Activated naive CD4-positive, alpha-beta T cell treated with anti-CD3 and anti-CD28 coated beads, Interleukin-2, amount 50 U/mL, for 24 hours (primary cell): ENCODE results near the gene G3BP2.

Experiments used
- H3K27ac Mint-ChIP-seq: one replicate; pipeline ENCODE4 v1.8.0; 2021; ENCODE audit warnings: mild to moderate bottlenecking, mixed read lengths
- H3K27me3 Mint-ChIP-seq: one replicate; pipeline ENCODE4 v1.8.0; 2021; ENCODE audit warnings: mixed read lengths
- H3K36me3 Mint-ChIP-seq: one replicate; pipeline ENCODE4 v1.8.0; 2021; ENCODE audit warnings: mixed read lengths
- H3K4me1 Mint-ChIP-seq: one replicate; pipeline ENCODE4 v1.8.0; 2021; ENCODE audit warnings: mixed read lengths
- H3K4me3 Mint-ChIP-seq: one replicate; pipeline ENCODE4 v1.8.0; 2021; ENCODE audit warnings: mild to moderate bottlenecking, mixed read lengths
- H3K9me3 Mint-ChIP-seq: one replicate; pipeline ENCODE4 v1.8.0; 2021; ENCODE audit warnings: mixed read lengths

G3BP2 gene

GRCh38 chr4:75634281-75634680, 38.9 kb downstream of the G3BP2 start:
- Mint-ChIP-seq H3K36me3 (no peaks in the 10 kb centered on the region), H3K4me3 (no peak overlapping the region), H3K27me3 (no peaks in the 10 kb centered on the region), H3K4me1 (peaks cover 13% of the 10 kb centered on the region), H3K27ac (no peak overlapping the region), H3K9me3 (no peaks in the 10 kb centered on the region)

- Mint-ChIP-seq H3K27ac (no peak overlapping the region), H3K27me3 (no peaks in the 10 kb centered on the region), H3K9me3 (no peaks in the 10 kb centered on the region), H3K36me3 (no peaks in the 10 kb centered on the region), H3K4me1 (peaks cover 13% of the 10 kb centered on the region), H3K4me3 (no peak overlapping the region)
Observed at GRCh38 chr4:75633846-75634245, 39.4 kb downstream of the G3BP2 start.

- H3K36me3 Mint-ChIP-seq: no peaks in the 10 kb centered on the region
- no peaks in the 10 kb centered on the region for H3K27me3 Mint-ChIP-seq
- H3K4me3 Mint-ChIP-seq: peak overlapping the region; percentile 91
- H3K4me1 Mint-ChIP-seq: peaks cover 13% of the 10 kb centered on the region
- H3K27ac Mint-ChIP-seq: no peak overlapping the region
- no peaks in the 10 kb centered on the region for H3K9me3 Mint-ChIP-seq
Observed at GRCh38 chr4:75630937-75631329, 42.3 kb downstream of the G3BP2 start.

- Mint-ChIP-seq H3K4me3 (peak within 1 kb of the TSS; percentile 91), H3K27me3 (no peaks in the 10 kb centered on the region), H3K9me3 (no peaks in the 10 kb centered on the region), H3K27ac (peak within 1 kb of the TSS; percentile 51), H3K36me3 (no peaks in the 10 kb centered on the region), H3K4me1 (peaks cover 13% of the 10 kb centered on the region)
Observed at GRCh38 chr4:75630174-75630936, 42.9 kb downstream of the G3BP2 start, which contains the start of gene CDKL2. Gene CDKL2 (minus strand): TSS chr4:75630528. CDS start chr4:75625988, 4,540 bp downstream.

- Mint-ChIP-seq H3K27me3 (no peaks in the 10 kb centered on the region), H3K9me3 (no peaks in the 10 kb centered on the region), H3K4me3 (peak overlapping the region; percentile 58), H3K27ac (no peak overlapping the region), H3K36me3 (no peaks in the 10 kb centered on the region), H3K4me1 (peaks cover 13% of the 10 kb centered on the region)
Observed at GRCh38 chr4:75629239-75629638, 44.0 kb downstream of the G3BP2 start.

- no peaks in the 10 kb centered on the region for H3K27me3 Mint-ChIP-seq
- no peaks in the 10 kb centered on the region for H3K36me3 Mint-ChIP-seq
- H3K4me3 Mint-ChIP-seq: no peak overlapping the region
- no peaks in the 10 kb centered on the region for H3K9me3 Mint-ChIP-seq
- H3K4me1 Mint-ChIP-seq: no peaks in the 10 kb centered on the region
- no peak overlapping the region for H3K27ac Mint-ChIP-seq
Observed at GRCh38 chr4:75623026-75623425, 50.2 kb downstream of the G3BP2 start.

- Mint-ChIP-seq H3K27ac (no peak overlapping the region), H3K4me3 (no peak overlapping the region), H3K4me1 (no peaks in the 10 kb centered on the region), H3K36me3 (no peaks in the 10 kb centered on the region), H3K27me3 (no peaks in the 10 kb centered on the region), H3K9me3 (no peaks in the 10 kb centered on the region)
Observed at GRCh38 chr4:75621715-75622114, 51.5 kb downstream of the G3BP2 start.

GRCh38 chr4:75612306-75612705, 60.9 kb downstream of the G3BP2 start:
- H3K9me3 Mint-ChIP-seq: no peaks in the 10 kb centered on the region
- peaks cover 2% of the 10 kb centered on the region for H3K36me3 Mint-ChIP-seq
- no peak overlapping the region for H3K4me3 Mint-ChIP-seq
- H3K4me1 Mint-ChIP-seq: no peaks in the 10 kb centered on the region
- H3K27ac Mint-ChIP-seq: no peak overlapping the region
- no peaks in the 10 kb centered on the region for H3K27me3 Mint-ChIP-seq

- no peaks in the 10 kb centered on the region for H3K4me1 Mint-ChIP-seq
- H3K36me3 Mint-ChIP-seq: peaks cover 2% of the 10 kb centered on the region
Observed at GRCh38 chr4:75605928-75606327, 67.3 kb downstream of the G3BP2 start.

GRCh38 chr4:75599647-75600046, 73.6 kb downstream of the G3BP2 start:
- H3K27ac Mint-ChIP-seq: no peak overlapping the region
- H3K4me1 Mint-ChIP-seq: no peaks in the 10 kb centered on the region
- H3K36me3 Mint-ChIP-seq: no peaks in the 10 kb centered on the region
- no peak overlapping the region for H3K4me3 Mint-ChIP-seq
- H3K9me3 Mint-ChIP-seq: no peaks in the 10 kb centered on the region
- no peaks in the 10 kb centered on the region for H3K27me3 Mint-ChIP-seq

More at GRCh38 chr4:75605928-75606327, 67.3 kb downstream of the G3BP2 start:
- Mint-ChIP-seq H3K27ac (no peak overlapping the region), H3K9me3 (no peaks in the 10 kb centered on the region), H3K4me3 (no peak overlapping the region), H3K27me3 (no peaks in the 10 kb centered on the region)

- Mint-ChIP-seq H3K36me3 (no peaks in the 10 kb centered on the region), H3K4me1 (no peaks in the 10 kb centered on the region), H3K9me3 (no peaks in the 10 kb centered on the region), H3K27ac (no peak overlapping the region), H3K27me3 (no peaks in the 10 kb centered on the region), H3K4me3 (no peak overlapping the region)
Observed at GRCh38 chr4:75598390-75598789, 74.8 kb downstream of the G3BP2 start.

GRCh38 chr4:75596061-75596460, 77.2 kb downstream of the G3BP2 start:
- Mint-ChIP-seq H3K36me3 (no peaks in the 10 kb centered on the region), H3K27me3 (no peaks in the 10 kb centered on the region), H3K4me3 (no peak overlapping the region), H3K27ac (no peak overlapping the region), H3K4me1 (no peaks in the 10 kb centered on the region), H3K9me3 (no peaks in the 10 kb centered on the region)

- no peaks in the 10 kb centered on the region for H3K9me3 Mint-ChIP-seq
- no peak overlapping the region for H3K27ac Mint-ChIP-seq
- H3K36me3 Mint-ChIP-seq: no peaks in the 10 kb centered on the region
- H3K4me1 Mint-ChIP-seq: no peaks in the 10 kb centered on the region
- H3K27me3 Mint-ChIP-seq: no peaks in the 10 kb centered on the region
- H3K4me3 Mint-ChIP-seq: no peak overlapping the region
Observed at GRCh38 chr4:75593393-75593792, 79.8 kb downstream of the G3BP2 start.
